Vagina (tissue), 2 donors: ENCODE data around the gene PLCL1. TPM values are rescaled to one million over a fixed set of nuclear protein-coding genes. Genes with fewer than 3 reads are reported as not detected.
A peak's percentile ranks its signal among the peaks of the same experiment; 100 is the strongest.

Source experiments
- DNase-seq, 2 donors: peaks; one replicate each; pipeline ENCODE4 v3.0.0-alpha.2; 2017; ENCODE audit errors: extremely low spot score in 2 of 2
- H3K27ac ChIP-seq: fragments of 200-600 bp; sonication (generic); one replicate; pipeline ENCODE4 v1.5.1; 2019
- H3K27me3 ChIP-seq: fragments of 200-600 bp; sonication (generic); one replicate; pipeline ENCODE4 v1.5.1; 2019
- H3K36me3 ChIP-seq, 2 donors: fragments of 200-600 bp; sonication (generic); one replicate each; pipeline ENCODE4 v1.5.1; 2017 to 2019
- H3K4me1 ChIP-seq: fragments of 200-600 bp; sonication (generic); one replicate; pipeline ENCODE4 v1.5.1; 2019
- H3K4me3 ChIP-seq, 2 donors: fragments of 200-600 bp; sonication (generic); 1 replicate in 1 of 2; 2 replicates in 1 of 2; pipeline ENCODE4 v1.5.1; 2016 to 2019
- H3K9me3 ChIP-seq: fragments of 200-600 bp; sonication (generic); one replicate; pipeline ENCODE4 v1.5.1; 2019
- POLR2A ChIP-seq, 2 donors: fragments of 450-650 bp; IDR thresholded peaks; one replicate each; pipeline ENCODE4 v1.6.1; 2017; ENCODE audit warnings: antibody characterized with exemption in 2 of 2, mild to moderate bottlenecking in 2 of 2, moderate library complexity in 2 of 2
- POLR2AphosphoS5 ChIP-seq, 2 donors: sonication (generic); formaldehyde crosslinking; IDR thresholded peaks; one replicate each; pipeline ENCODE4 v1.9.0; 2017; ENCODE audit warnings: antibody characterized with exemption in 2 of 2, mild to moderate bottlenecking in 2 of 2, low read depth in 1 of 2; ENCODE audit not compliant: insufficient read depth in 1 of 2
- intact Hi-C: fragments of 100-400 bp; cut with DNase I; formaldehyde crosslinking; loops from one replicate; pipeline ENCODE4 v1.15.1; 2023
- total RNA-seq: library from RNA; depleted of rRNA; stranded (reverse); fragments of >200 nt; gene quantifications from one replicate; pipeline ENCODE4 v1.2.3, GENCODE V29; 2016
- TF ChIP-seq, protein P1 (sequence below), 3 experiments: fragments of 450-650 bp in 2 of 3; fragments of 200-600 bp in 1 of 3; sonication (generic) in 1 of 3; IDR thresholded peaks; one replicate each; pipeline ENCODE4 v1.5.1; 2017 to 2019; ENCODE audit warnings: antibody characterized with exemption in 3 of 3, mild to moderate bottlenecking in 2 of 3, moderate library complexity in 2 of 3

PLCL1 gene
- total RNA-seq, result 6.6 TPM

DNA sequence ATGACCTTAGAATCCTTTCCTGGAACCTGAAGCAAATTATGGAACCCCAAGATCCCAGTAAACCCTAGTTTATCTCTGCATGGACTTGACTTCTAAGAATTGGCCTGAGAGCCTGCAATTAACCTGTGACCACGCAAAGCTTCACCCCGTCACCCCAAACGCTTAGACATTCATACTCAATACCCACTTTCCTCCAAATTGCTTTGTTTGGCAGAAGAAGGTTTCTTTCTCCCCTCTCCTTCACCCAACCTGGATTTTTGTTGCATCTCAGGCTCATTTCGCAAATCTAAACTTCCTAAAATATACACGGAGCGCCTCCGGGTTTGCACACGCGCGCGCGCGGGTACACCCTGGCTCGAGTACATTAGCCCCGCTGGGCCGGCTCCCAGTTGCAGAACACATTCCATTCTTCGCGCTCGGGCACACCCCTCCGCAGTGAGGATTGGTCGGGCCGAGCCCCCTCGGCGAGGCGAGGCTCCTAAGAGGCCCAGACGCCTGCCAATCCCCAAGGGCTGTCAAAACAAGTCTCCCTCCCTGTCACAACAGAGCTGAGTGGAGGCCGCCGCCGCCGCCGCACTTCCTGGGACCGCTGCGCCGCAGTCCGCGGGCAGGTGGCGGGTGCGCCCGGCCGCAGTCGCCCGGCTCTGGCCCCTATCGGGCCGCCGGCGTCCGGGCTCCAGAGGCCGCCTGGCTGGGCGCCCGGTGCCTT is at the start of gene PLCL1:
Gene PLCL1 (plus strand): TSS at position 545 of the 709 bp plus-strand sequence.
- DNase-seq, result peak in 1 of 2 donors; percentile 93
- Histone ChIP-seq H3K9me3 (no peaks in the 10 kb centered on the region), H3K36me3 (no peaks in the 10 kb centered on the region), H3K27ac (peak within 1 kb of the TSS; percentile 66), H3K4me1 (peaks cover 11% of the 10 kb centered on the region), H3K4me3 (peak within 1 kb of the TSS; percentile 70 to 81), H3K27me3 (no peaks in the 10 kb centered on the region)
- intact Hi-C loops, result loop anchor here (5.0 kb wide), 1 partner anchor 323 kb away; no protein-coding TSS in a partner anchor
- TF ChIP-seq POLR2AphosphoS5 (IDR thresholded peaks at IDR 0.05; ENCODE audit: insufficient read depth in 1 of 2, low read depth in 1 of 2), result peak; percentile 58 to 75
- TF ChIP-seq, protein P1, sequence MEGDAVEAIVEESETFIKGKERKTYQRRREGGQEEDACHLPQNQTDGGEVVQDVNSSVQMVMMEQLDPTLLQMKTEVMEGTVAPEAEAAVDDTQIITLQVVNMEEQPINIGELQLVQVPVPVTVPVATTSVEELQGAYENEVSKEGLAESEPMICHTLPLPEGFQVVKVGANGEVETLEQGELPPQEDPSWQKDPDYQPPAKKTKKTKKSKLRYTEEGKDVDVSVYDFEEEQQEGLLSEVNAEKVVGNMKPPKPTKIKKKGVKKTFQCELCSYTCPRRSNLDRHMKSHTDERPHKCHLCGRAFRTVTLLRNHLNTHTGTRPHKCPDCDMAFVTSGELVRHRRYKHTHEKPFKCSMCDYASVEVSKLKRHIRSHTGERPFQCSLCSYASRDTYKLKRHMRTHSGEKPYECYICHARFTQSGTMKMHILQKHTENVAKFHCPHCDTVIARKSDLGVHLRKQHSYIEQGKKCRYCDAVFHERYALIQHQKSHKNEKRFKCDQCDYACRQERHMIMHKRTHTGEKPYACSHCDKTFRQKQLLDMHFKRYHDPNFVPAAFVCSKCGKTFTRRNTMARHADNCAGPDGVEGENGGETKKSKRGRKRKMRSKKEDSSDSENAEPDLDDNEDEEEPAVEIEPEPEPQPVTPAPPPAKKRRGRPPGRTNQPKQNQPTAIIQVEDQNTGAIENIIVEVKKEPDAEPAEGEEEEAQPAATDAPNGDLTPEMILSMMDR (IDR thresholded peaks at IDR 0.05), result no peak
- peak in 1 of 2 donors; percentile 55 for TF ChIP-seq POLR2A (IDR thresholded peaks at IDR 0.05)

DNA sequence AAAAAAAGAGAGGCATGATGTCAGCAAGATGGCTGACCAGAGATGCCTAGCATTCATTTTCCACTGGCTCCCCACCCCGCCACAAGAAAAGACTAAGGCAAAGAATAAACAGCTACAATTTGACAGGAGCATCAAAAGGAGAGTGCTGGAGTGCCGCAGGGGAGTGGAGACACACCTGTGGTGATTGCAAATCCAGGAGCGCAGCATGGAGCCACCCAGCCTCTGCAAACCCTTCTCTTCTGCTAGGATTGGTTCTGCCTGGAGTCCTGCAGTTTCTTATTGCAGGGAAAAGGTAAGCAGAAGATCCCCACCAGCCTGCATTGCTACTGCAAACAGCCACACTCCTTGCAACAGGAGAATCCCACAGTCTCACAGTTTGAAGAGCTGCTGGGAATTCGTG is 45.4 kb upstream of the PLCL1 start:
- DNase-seq, result no peak
- Histone ChIP-seq H3K27ac (no peak overlapping the region), H3K9me3 (no peaks in the 10 kb centered on the region), H3K4me1 (no peaks in the 10 kb centered on the region), H3K4me3 (no peak overlapping the region), H3K36me3 (no peaks in the 10 kb centered on the region), H3K27me3 (no peaks in the 10 kb centered on the region)
- intact Hi-C loops, result no loop called here
- TF ChIP-seq POLR2A (IDR thresholded peaks at IDR 0.05) (no peak), POLR2AphosphoS5 (IDR thresholded peaks at IDR 0.05; ENCODE audit: insufficient read depth in 1 of 2, low read depth in 1 of 2) (no peak)
- TF ChIP-seq, protein P1 (IDR thresholded peaks at IDR 0.05), result no peak

GRCh38 chr2:197759625-197760292 is 44.6 kb upstream of the PLCL1 start:
- no peak overlapping the region for H3K27ac ChIP-seq
- no peaks in the 10 kb centered on the region for H3K27me3 ChIP-seq
- no peaks in the 10 kb centered on the region for H3K36me3 ChIP-seq
- H3K4me3 ChIP-seq, result no peak overlapping the region
- H3K9me3 ChIP-seq, result no peaks in the 10 kb centered on the region
- TF ChIP-seq POLR2AphosphoS5 (IDR thresholded peaks at IDR 0.05; ENCODE audit: insufficient read depth in 1 of 2, low read depth in 1 of 2) (no peak), POLR2A (IDR thresholded peaks at IDR 0.05) (no peak)
- TF ChIP-seq, protein P1 (IDR thresholded peaks at IDR 0.05), result no peak
- no peaks in the 10 kb centered on the region for H3K4me1 ChIP-seq
- intact Hi-C loops, result no loop called here
- DNase-seq, result no peak

GRCh38 chr2:197760293-197760657 is 44.1 kb upstream of the PLCL1 start:
- Histone ChIP-seq H3K27me3 (no peaks in the 10 kb centered on the region), H3K4me3 (no peak overlapping the region), H3K9me3 (no peaks in the 10 kb centered on the region), H3K27ac (no peak overlapping the region), H3K4me1 (no peaks in the 10 kb centered on the region), H3K36me3 (no peaks in the 10 kb centered on the region)
- intact Hi-C loops, result no loop called here
- no peak for DNase-seq
- no peak for TF ChIP-seq POLR2AphosphoS5 (IDR thresholded peaks at IDR 0.05; ENCODE audit: insufficient read depth in 1 of 2, low read depth in 1 of 2)

GRCh38 chr2:197777823-197778407 is 26.5 kb upstream of the PLCL1 start:
- no peaks in the 10 kb centered on the region for H3K36me3 ChIP-seq
- no peaks in the 10 kb centered on the region for H3K4me1 ChIP-seq
- no peak overlapping the region for H3K27ac ChIP-seq
- no peak for DNase-seq
- no peak for TF ChIP-seq POLR2A (IDR thresholded peaks at IDR 0.05)
- TF ChIP-seq, protein P1 (IDR thresholded peaks at IDR 0.05), result peak; percentile 64 to 70 (median 67)
- no peak overlapping the region for H3K4me3 ChIP-seq
- intact Hi-C loops, result loop anchor here (10.0 kb wide), 1 partner anchor 983 kb away; the partner anchor contains the start of gene GTF3C3
- no peaks in the 10 kb centered on the region for H3K9me3 ChIP-seq
- no peaks in the 10 kb centered on the region for H3K27me3 ChIP-seq
